GM23338 (cell line): ENCODE measurements around the gene FRYL. TPM values are rescaled to one million over a fixed set of nuclear protein-coding genes. Genes with fewer than 3 reads are reported as not detected.
A peak's percentile ranks its signal among the peaks of the same experiment; 100 is the strongest.
"Not testable (repeated sequence)": the region's sequence is repeated elsewhere in the genome, so short reads cannot be mapped to it uniquely, and the experiment has no call there.

Experiments used
- ATAC-seq: fragments of 200-7000 bp; cut with Tn5 transposase; 3 replicates; pipeline ENCODE4 v1.9.1; 2020
- DNase-seq: peaks from one replicate; pipeline ENCODE4 v3.0.0-alpha.2; 2015; ENCODE audit warnings: low spot score
- H2AFZ ChIP-seq: fragments of 200-600 bp; sonication (generic); 2 replicates; pipeline ENCODE4 v1.8.0; 2016; ENCODE audit warnings: antibody characterized with exemption, mild to moderate bottlenecking, moderate library complexity
- H3F3A ChIP-seq: fragments of 200-600 bp; sonication (generic); replicated peaks from 2 replicates; pipeline ENCODE4 v1.8.0; 2017; ENCODE audit warnings: antibody characterized with exemption, mixed run types, low read depth
- H3K27ac ChIP-seq: fragments of 200-600 bp; sonication (generic); 2 replicates; pipeline ENCODE4 v1.6.1; 2016; ENCODE audit warnings: low read depth
- H3K27me3 ChIP-seq: fragments of 200-600 bp; sonication (generic); 2 replicates; pipeline ENCODE4 v1.8.0; 2016; ENCODE audit warnings: mild to moderate bottlenecking, mixed run types, moderate library complexity; ENCODE audit not compliant: insufficient read depth
- H3K36me3 ChIP-seq: fragments of 200-600 bp; sonication (generic); 2 replicates; pipeline ENCODE4 v1.8.0; 2016; ENCODE audit warnings: mild to moderate bottlenecking; ENCODE audit not compliant: insufficient read depth
- H3K4me1 ChIP-seq: fragments of 200-600 bp; sonication (generic); 2 replicates; pipeline ENCODE4 v1.8.0; 2016; ENCODE audit warnings: mild to moderate bottlenecking, moderate library complexity; ENCODE audit not compliant: insufficient read depth
- H3K4me2 ChIP-seq: fragments of 200-600 bp; sonication (generic); 2 replicates; pipeline ENCODE4 v1.7.1; 2017; ENCODE audit warnings: mixed run types
- H3K4me3 ChIP-seq: fragments of 200-600 bp; sonication (generic); 2 replicates; pipeline ENCODE4 v1.6.1; 2016; ENCODE audit warnings: mixed run types
- H3K79me2 ChIP-seq: fragments of 200-600 bp; sonication (generic); replicated peaks from 2 replicates; pipeline ENCODE4 v1.8.0; 2017; ENCODE audit warnings: mild to moderate bottlenecking; ENCODE audit not compliant: insufficient read depth
- H3K9me2 ChIP-seq: fragments of 200-600 bp; sonication (generic); 2 replicates; pipeline ENCODE4 v1.8.0; 2017; ENCODE audit not compliant: insufficient read depth
- H4K20me1 ChIP-seq: fragments of 200-600 bp; sonication (generic); replicated peaks from 2 replicates; pipeline ENCODE4 v1.8.0; 2017; ENCODE audit warnings: mild to moderate bottlenecking; ENCODE audit not compliant: insufficient read depth
- H3K27ac Mint-ChIP-seq: 2 replicates; pipeline ENCODE4 v1.8.0; 2020; ENCODE audit warnings: inconsistent platforms, mild to moderate bottlenecking, moderate library complexity, mixed read lengths
- H3K27me3 Mint-ChIP-seq: 3 replicates; pipeline ENCODE4 v1.8.0; 2022; ENCODE audit warnings: low read depth, mild to moderate bottlenecking, moderate library complexity, mixed read lengths, inconsistent platforms; ENCODE audit not compliant: insufficient read depth, poor library complexity
- H3K36me3 Mint-ChIP-seq: 3 replicates; pipeline ENCODE4 v1.8.0; 2021; ENCODE audit warnings: low read depth, mild to moderate bottlenecking, inconsistent platforms, moderate library complexity, mixed read lengths
- H3K4me1 Mint-ChIP-seq: 3 replicates; pipeline ENCODE4 v1.8.0; 2020; ENCODE audit warnings: mild to moderate bottlenecking, inconsistent platforms, mixed read lengths
- H3K4me3 Mint-ChIP-seq: 3 replicates; pipeline ENCODE4 v1.8.0; 2021; ENCODE audit warnings: moderate library complexity, mild to moderate bottlenecking, inconsistent platforms, mixed read lengths
- H3K9me3 Mint-ChIP-seq: 3 replicates; pipeline ENCODE4 v1.8.0; 2020; ENCODE audit warnings: moderate library complexity, mild to moderate bottlenecking, inconsistent platforms, mixed read lengths
- CREB1 ChIP-seq: fragments of 250-450 bp; sonication (Bioruptor Pico); IDR thresholded peaks from 2 replicates; pipeline ENCODE4 v1.5.0; 2020; ENCODE audit warnings: low read depth, mild to moderate bottlenecking, moderate library complexity
- CTCF ChIP-seq, 2 experiments: fragments of 200-600 bp in 1 of 2; sonication (generic) in 1 of 2; conservative IDR thresholded peaks; 2 replicates each; pipeline versions ENCODE4 v1.5.1 to v1.6.1; 2016 to 2017; ENCODE audit warnings: antibody characterized with exemption in 2 of 2, low read depth in 2 of 2, mild to moderate bottlenecking in 2 of 2, moderate library complexity in 1 of 2
- ETS1 ChIP-seq: IDR thresholded peaks from 2 replicates; pipeline ENCODE4 v1.6.1; 2016; ENCODE audit warnings: antibody characterized with exemption
- JUNB ChIP-seq: IDR thresholded peaks from one replicate; pipeline ENCODE4 v1.6.1; 2016; ENCODE audit warnings: antibody characterized with exemption; ENCODE audit not compliant: unreplicated experiment
- NANOG ChIP-seq: IDR thresholded peaks from 2 replicates; pipeline ENCODE4 v1.6.1; 2016; ENCODE audit warnings: antibody characterized with exemption, borderline replicate concordance
- POLR2AphosphoS5 ChIP-seq: IDR thresholded peaks from 2 replicates; pipeline ENCODE4 v1.6.1; 2016; ENCODE audit warnings: antibody characterized with exemption, low read depth
- ZNF114 ChIP-seq: fragments of 250-450 bp; sonication (Bioruptor Pico); IDR thresholded peaks from 2 replicates; pipeline ENCODE4 v1.5.0; 2020; ENCODE audit warnings: mild to moderate bottlenecking, moderate library complexity
- ZNF331 ChIP-seq: fragments of 250-450 bp; sonication (Bioruptor Pico); IDR thresholded peaks from 2 replicates; pipeline ENCODE4 v1.5.0; 2020; ENCODE audit warnings: low read depth, mild to moderate bottlenecking, moderate library complexity
- long read RNA-seq: library from polyadenylated mRNA; unstranded; transcript quantifications from one replicate; pipeline ENCODE4 v2.0.0, GENCODE V29; 2020; ENCODE audit not compliant: unreplicated experiment
- polyA plus RNA-seq: library from polyadenylated mRNA; unstranded; fragments of >200 nt; fragmentation: Nextera tagmentation; extraction: Ambion mirVana; gene quantifications from 2 replicates; pipeline ENCODE4 v1.2.1, GENCODE V29; 2016
- total RNA-seq: library from RNA; depleted of rRNA; stranded (reverse); fragments of >200 nt; shearing (Covaris generic); gene quantifications from 2 replicates; pipeline ENCODE4 v1.2.3, GENCODE V29; 2014; rRNA removed

Gene FRYL
- total RNA-seq (44.6 and 53.3 TPM in 2 replicates), polyA plus RNA-seq (24.7 and 30.7 TPM in 2 replicates)
- long read RNA-seq, partial matches to known transcripts: 0 of 3 reads
- long read RNA-seq, other reads (novel, unspliced or antisense): 3 of 3 reads

- peak; percentile 100 for DNase-seq
- Mint-ChIP-seq H3K27ac (peak within 1 kb of the TSS; percentile 93), H3K9me3 (no peaks in the 10 kb centered on the region; the same call in 2 of the 3 replicates), H3K4me3 (peak within 1 kb of the TSS; percentile 93), H3K36me3 (peaks cover 3% of the 10 kb centered on the region; the same call in 1 of the 3 replicates), H3K27me3 (peaks cover 2% of the 10 kb centered on the region), H3K4me1 (peaks cover 38% of the 10 kb centered on the region)
- peak within 1 kb of the TSS; percentile 91 for H3K27ac ChIP-seq
- peak; percentile 88 for ATAC-seq
- TF ChIP-seq JUNB (peak; percentile 84), NANOG (no peak), ZNF114 (CRISPR knock-in tag) (no peak), POLR2AphosphoS5 (peak; percentile 67), CREB1 (CRISPR knock-in tag) (peak; percentile 53; the same call in 1 of the 2 replicates), ETS1 (no peak)
- no peaks in the 10 kb centered on the region for H3F3A ChIP-seq
- H3K4me2 ChIP-seq: peak within 1 kb of the TSS; percentile 91
- peaks cover 39% of the 10 kb centered on the region for H3K79me2 ChIP-seq
- H3K4me1 ChIP-seq: peaks cover 29% of the 10 kb centered on the region; the same call in 1 of the 2 replicates
- peak within 1 kb of the TSS; percentile 56 for H2AFZ ChIP-seq
- H3K9me2 ChIP-seq: no peaks in the 10 kb centered on the region
- no peaks in the 10 kb centered on the region for H3K36me3 ChIP-seq
- no peaks in the 10 kb centered on the region for H3K27me3 ChIP-seq
- H3K4me3 ChIP-seq: peak within 1 kb of the TSS; percentile 86
- peaks cover 12% of the 10 kb centered on the region for H4K20me1 ChIP-seq
Measured at GRCh38 chr4:48779998-48780864, at the start of gene FRYL. Gene FRYL, minus strand, starts transcription at chr4:48780279. Its CDS starts 145,869 bp downstream, at chr4:48634410.

GRCh38 chr4:48827622-48828021 lies 47.5 kb upstream of the FRYL start:
- peaks cover 6% of the 10 kb centered on the region; the same call in 2 of the 3 replicates for H3K9me3 Mint-ChIP-seq
- H3K4me1 ChIP-seq: 0 out of 2 replicates have a peak, but pooled peaks cover 3% of the 10 kb centered on the region
- H3K4me3 Mint-ChIP-seq: no peak overlapping the region
- no peak overlapping the region for H3K4me3 ChIP-seq
- no peak overlapping the region for H3K4me2 ChIP-seq
- no peak overlapping the region for H2AFZ ChIP-seq
- no peak for TF ChIP-seq ZNF331 (CRISPR knock-in tag)
- 0 out of 4 replicates have a peak, but pooled peaks of 1 of the 2 experiments have one; percentile 13 for TF ChIP-seq CTCF (conservative IDR thresholded peaks at IDR 0.05; ENCODE audit: low read depth in 2 of 2)
- TF ChIP-seq NANOG: no peak
- H3K36me3 ChIP-seq: no peaks in the 10 kb centered on the region; the same call in 1 of the 2 replicates
- ATAC-seq: no peak
- no peaks in the 10 kb centered on the region for H4K20me1 ChIP-seq
- H3K9me2 ChIP-seq: no peaks in the 10 kb centered on the region
- H3K27ac Mint-ChIP-seq: no peak overlapping the region
- peaks cover 15% of the 10 kb centered on the region for H3K79me2 ChIP-seq
- peaks cover 10% of the 10 kb centered on the region for H3K27me3 Mint-ChIP-seq
- H3K4me1 Mint-ChIP-seq: peaks cover 16% of the 10 kb centered on the region
- no peak overlapping the region for H3K27ac ChIP-seq
- H3K27me3 ChIP-seq: no peaks in the 10 kb centered on the region
- DNase-seq: no peak
- peaks cover 12% of the 10 kb centered on the region for H3K36me3 Mint-ChIP-seq
- no peaks in the 10 kb centered on the region; the same call in 1 of the 2 replicates for H3F3A ChIP-seq

- not testable (repeated sequence) for H3K27ac Mint-ChIP-seq, H3F3A ChIP-seq, H3K9me3 Mint-ChIP-seq, H3K4me3 Mint-ChIP-seq, H3K4me3 ChIP-seq, H3K79me2 ChIP-seq, H3K27ac ChIP-seq, H3K4me2 ChIP-seq, H4K20me1 ChIP-seq, H3K36me3 ChIP-seq, ATAC-seq, DNase-seq, H3K4me1 ChIP-seq, H3K4me1 Mint-ChIP-seq, H2AFZ ChIP-seq, H3K27me3 Mint-ChIP-seq, H3K36me3 Mint-ChIP-seq, H3K9me2 ChIP-seq, H3K27me3 ChIP-seq
Measured at GRCh38 chr4:48821431-48821830, 41.4 kb upstream of the FRYL start.
